WERI-Rb-1 (cell line): ENCODE results near the gene NT5C3B.
A peak's percentile ranks its signal among the peaks of the same experiment; 100 is the strongest.

Experiments
- DNase-seq: peaks from one replicate; pipeline ENCODE4 v3.0.0-alpha.2; 2020
- H3K27ac ChIP-seq: fragments of 250-450 bp; sonication (Bioruptor Pico); 2 replicates; pipeline ENCODE4 v1.5.1; 2020; ENCODE audit warnings: mild to moderate bottlenecking, moderate library complexity
- H3K27me3 ChIP-seq: fragments of 250-450 bp; sonication (Bioruptor Pico); 2 replicates; pipeline ENCODE4 v1.5.1; 2021; ENCODE audit warnings: mild to moderate bottlenecking, low read depth, moderate library complexity; ENCODE audit not compliant: insufficient read depth, severe bottlenecking
- H3K36me3 ChIP-seq: fragments of 250-450 bp; sonication (Bioruptor Pico); 2 replicates; pipeline ENCODE4 v1.5.1; 2020; ENCODE audit warnings: mild to moderate bottlenecking, moderate library complexity
- H3K4me3 ChIP-seq: 2 replicates; pipeline ENCODE4 v1.5.1; 2011; ENCODE audit warnings: low read depth, mild to moderate bottlenecking, control low read depth, low read length
- H3K9me3 ChIP-seq: fragments of 250-450 bp; sonication (Bioruptor Pico); 2 replicates; pipeline ENCODE4 v1.5.1; 2021; ENCODE audit warnings: mild to moderate bottlenecking, moderate library complexity; ENCODE audit not compliant: severe bottlenecking
- TF ChIP-seq, protein P1 (sequence below): IDR thresholded peaks from 2 replicates; pipeline ENCODE4 v1.5.1; 2011; ENCODE audit warnings: low read depth, mild to moderate bottlenecking, control low read depth, inconsistent platforms, low read length

NT5C3B gene

DNA sequence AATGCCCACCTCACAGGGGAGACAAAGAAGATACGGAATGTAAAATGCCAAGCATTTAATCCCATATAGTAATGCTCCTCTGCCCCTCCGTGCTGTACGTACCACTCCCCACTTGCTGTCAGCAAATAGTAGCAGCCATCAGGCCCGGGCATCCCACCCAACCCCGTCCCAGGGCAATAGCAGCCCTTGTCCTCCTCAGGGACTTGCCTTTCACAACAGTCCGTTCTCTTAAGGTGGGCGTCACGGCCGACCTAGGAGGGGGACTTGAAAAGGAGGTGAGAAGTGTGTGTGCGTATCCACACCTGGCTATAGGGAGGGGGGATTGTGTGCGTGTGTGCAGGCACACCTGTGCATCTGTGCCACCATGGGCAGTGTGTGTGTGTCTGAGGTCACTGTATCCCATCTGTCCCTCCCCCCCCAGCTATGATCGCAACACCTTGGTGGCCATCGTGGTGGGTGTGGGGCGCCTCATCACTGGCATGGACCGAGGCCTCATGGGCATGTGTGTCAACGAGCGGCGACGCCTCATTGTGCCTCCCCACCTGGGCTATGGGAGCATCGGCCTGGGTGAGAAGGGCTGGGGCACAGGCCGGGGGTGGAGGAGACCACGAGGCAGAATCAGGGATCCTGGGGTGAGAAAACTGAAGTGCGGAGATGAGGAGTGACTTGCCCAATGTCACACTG, 19.3 kb downstream of the NT5C3B start:
- TF ChIP-seq, protein P1, sequence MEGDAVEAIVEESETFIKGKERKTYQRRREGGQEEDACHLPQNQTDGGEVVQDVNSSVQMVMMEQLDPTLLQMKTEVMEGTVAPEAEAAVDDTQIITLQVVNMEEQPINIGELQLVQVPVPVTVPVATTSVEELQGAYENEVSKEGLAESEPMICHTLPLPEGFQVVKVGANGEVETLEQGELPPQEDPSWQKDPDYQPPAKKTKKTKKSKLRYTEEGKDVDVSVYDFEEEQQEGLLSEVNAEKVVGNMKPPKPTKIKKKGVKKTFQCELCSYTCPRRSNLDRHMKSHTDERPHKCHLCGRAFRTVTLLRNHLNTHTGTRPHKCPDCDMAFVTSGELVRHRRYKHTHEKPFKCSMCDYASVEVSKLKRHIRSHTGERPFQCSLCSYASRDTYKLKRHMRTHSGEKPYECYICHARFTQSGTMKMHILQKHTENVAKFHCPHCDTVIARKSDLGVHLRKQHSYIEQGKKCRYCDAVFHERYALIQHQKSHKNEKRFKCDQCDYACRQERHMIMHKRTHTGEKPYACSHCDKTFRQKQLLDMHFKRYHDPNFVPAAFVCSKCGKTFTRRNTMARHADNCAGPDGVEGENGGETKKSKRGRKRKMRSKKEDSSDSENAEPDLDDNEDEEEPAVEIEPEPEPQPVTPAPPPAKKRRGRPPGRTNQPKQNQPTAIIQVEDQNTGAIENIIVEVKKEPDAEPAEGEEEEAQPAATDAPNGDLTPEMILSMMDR: no peak
- H3K27ac ChIP-seq: no peak overlapping the region
- H3K9me3 ChIP-seq: no peaks in the 10 kb centered on the region
- peaks cover 42% of the 10 kb centered on the region for H3K36me3 ChIP-seq
- no peaks in the 10 kb centered on the region for H3K27me3 ChIP-seq
- no peak for DNase-seq
- no peak overlapping the region for H3K4me3 ChIP-seq

DNA sequence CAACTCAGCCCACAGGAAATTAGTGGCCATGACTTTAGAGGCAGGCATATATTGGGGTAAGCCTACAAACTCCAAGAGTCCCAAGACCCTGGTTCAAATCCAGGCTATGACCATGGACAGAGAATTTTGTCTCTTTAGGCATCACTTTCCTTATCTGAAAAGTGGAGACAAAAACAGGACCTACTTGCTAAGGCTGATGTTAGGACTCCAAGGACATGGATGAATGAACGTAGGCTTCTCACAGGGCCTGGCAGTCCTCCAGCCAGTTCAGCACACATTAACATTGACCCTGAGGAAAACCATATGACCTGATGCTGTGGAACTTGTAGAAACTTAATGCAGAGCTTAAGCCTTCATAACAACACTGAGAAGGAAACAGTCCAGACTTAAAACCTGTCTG, 21.8 kb downstream of the NT5C3B start:
- no peak for DNase-seq
- H3K27ac ChIP-seq: peak overlapping the region; percentile 96; the same call in 1 of the 2 replicates
- H3K9me3 ChIP-seq: no peaks in the 10 kb centered on the region
- no peaks in the 10 kb centered on the region for H3K27me3 ChIP-seq
- H3K36me3 ChIP-seq: peaks cover 30% of the 10 kb centered on the region
- TF ChIP-seq, protein P1: no peak
- peak overlapping the region; percentile 77; the same call in 1 of the 2 replicates for H3K4me3 ChIP-seq

DNA sequence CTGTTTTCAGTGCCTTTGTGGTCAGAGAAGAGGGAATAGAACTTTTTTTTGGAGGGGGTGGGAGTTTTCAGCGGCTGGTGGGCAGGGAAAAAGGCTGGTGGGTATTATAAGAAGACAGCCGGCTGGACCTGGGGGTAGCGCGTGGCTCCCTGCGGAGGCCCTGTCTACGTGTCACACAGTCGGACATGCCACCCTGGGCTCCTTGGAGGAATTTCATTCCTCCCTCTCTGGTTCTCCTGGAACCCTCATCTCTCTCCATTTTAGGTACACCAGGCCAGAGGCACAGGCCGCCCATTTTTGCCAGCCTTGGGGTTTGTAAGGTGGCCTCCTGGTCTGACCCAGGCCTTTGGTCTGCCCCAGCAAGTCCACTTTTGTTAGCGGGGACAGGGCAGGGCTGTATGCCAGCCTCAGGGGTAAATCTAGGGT, 22.3 kb downstream of the NT5C3B start:
- peak overlapping the region; percentile 96 for H3K27ac ChIP-seq
- no peaks in the 10 kb centered on the region for H3K27me3 ChIP-seq
- H3K9me3 ChIP-seq: no peaks in the 10 kb centered on the region
- peaks cover 31% of the 10 kb centered on the region for H3K36me3 ChIP-seq
- no peak for DNase-seq
- H3K4me3 ChIP-seq: peak overlapping the region; percentile 77
- TF ChIP-seq, protein P1: no peak

DNA sequence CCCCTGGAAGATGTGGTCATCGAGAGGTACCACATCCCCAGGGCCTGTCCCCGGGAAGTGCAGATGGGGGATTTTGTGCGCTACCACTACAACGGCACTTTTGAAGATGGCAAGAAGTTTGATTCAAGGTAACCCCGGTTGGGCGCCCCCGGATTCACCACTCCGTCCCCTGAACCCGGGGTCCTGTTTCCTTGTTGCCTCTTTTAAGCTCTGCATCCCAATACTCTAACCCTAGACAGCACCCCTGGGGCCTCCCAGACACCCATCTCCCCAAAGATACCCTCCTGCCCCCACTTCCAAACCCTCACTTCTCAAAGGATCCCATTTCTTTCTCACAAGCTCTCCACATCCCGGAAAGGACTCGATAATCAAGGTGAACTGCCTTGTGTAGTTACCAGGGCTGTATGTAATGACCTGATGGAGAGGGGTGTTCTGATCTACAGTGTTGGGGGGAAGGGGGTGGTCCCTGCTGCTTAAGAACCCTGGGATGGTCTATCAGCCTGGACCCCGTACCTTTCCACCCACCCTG, 22.8 kb downstream of the NT5C3B start:
- no peak for DNase-seq
- Histone ChIP-seq H3K9me3 (no peaks in the 10 kb centered on the region), H3K27ac (peak overlapping the region; percentile 96), H3K36me3 (peaks cover 32% of the 10 kb centered on the region), H3K4me3 (peak overlapping the region; percentile 77), H3K27me3 (no peaks in the 10 kb centered on the region)
- TF ChIP-seq, protein P1: no peak

DNA sequence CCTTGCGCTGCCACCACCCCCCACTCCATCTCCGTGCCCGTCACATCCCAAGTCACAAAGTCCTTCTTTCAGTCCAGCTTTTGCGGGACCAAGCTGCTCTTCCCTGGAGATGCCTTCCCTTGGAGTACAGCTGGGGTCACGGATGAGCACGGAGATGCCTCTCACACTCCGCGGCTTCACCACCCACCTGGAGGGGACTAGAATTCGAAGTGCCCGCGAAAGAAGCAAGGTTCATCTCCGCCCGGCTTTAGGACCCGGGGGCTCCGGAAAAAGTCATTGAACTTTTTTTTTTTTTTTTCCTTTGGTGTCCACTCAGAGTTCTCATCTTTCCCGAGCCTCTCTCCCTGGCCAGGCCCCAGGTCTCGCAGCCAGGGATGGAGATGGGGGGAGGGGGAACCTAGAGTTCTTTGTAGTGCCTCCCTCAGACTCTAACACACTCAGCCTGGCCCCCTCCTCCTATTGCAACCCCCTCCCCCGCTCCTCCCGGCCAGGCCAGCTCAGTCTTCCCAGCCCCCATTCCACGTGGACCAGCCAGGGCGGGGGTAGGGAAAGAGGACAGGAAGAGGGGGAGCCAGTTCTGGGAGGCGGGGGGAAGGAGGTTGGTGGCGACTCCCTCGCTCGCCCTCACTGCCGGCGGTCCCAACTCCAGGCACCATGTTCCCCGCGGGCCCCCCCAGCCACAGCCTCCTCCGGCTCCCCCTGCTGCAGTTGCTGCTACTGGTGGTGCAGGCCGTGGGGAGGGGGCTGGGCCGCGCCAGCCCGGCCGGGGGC, 23.5 kb downstream of the NT5C3B start, which contains the start of gene FKBP10:
Gene FKBP10 (plus strand): TSS at position 624 of the 771 bp plus-strand sequence. CDS start 31 bp downstream, at position 655.
- H3K4me3 ChIP-seq: peak within 1 kb of the TSS; percentile 77
- peaks cover 33% of the 10 kb centered on the region for H3K36me3 ChIP-seq
- no peaks in the 10 kb centered on the region for H3K27me3 ChIP-seq
- peak within 1 kb of the TSS; percentile 96 for H3K27ac ChIP-seq
- TF ChIP-seq, protein P1: no peak
- no peaks in the 10 kb centered on the region for H3K9me3 ChIP-seq
- peak; percentile 94 for DNase-seq
